Hepatocyte (in vitro differentiated cells): ENCODE results near the gene APIP.

Experiments
- CTCF ChIP-seq: fragments of 200-600 bp; sonication (generic); IDR thresholded peaks from 2 replicates; pipeline ENCODE4 v1.5.1; 2016; ENCODE audit warnings: antibody characterized with exemption, mild to moderate bottlenecking; ENCODE audit not compliant: poor library complexity
- EZH2 ChIP-seq: fragments of 200-600 bp; sonication (generic); IDR thresholded peaks from 2 replicates; pipeline ENCODE4 v1.6.1; 2016; ENCODE audit warnings: antibody characterized with exemption, mild to moderate bottlenecking, borderline replicate concordance

GRCh38 chr11:34915136-34916014, 804 bp downstream of the APIP start:
- TF ChIP-seq CTCF (no peak), EZH2 (no peak)
